ENCODE measurements around the gene TPX2.

- TF ChIP-seq, protein P1, sequence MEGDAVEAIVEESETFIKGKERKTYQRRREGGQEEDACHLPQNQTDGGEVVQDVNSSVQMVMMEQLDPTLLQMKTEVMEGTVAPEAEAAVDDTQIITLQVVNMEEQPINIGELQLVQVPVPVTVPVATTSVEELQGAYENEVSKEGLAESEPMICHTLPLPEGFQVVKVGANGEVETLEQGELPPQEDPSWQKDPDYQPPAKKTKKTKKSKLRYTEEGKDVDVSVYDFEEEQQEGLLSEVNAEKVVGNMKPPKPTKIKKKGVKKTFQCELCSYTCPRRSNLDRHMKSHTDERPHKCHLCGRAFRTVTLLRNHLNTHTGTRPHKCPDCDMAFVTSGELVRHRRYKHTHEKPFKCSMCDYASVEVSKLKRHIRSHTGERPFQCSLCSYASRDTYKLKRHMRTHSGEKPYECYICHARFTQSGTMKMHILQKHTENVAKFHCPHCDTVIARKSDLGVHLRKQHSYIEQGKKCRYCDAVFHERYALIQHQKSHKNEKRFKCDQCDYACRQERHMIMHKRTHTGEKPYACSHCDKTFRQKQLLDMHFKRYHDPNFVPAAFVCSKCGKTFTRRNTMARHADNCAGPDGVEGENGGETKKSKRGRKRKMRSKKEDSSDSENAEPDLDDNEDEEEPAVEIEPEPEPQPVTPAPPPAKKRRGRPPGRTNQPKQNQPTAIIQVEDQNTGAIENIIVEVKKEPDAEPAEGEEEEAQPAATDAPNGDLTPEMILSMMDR (IDR thresholded peaks at IDR 0.05) = no peak
- no peak for TF ChIP-seq POLR2A (IDR thresholded peaks at IDR 0.05)
- TF ChIP-seq POLR2AphosphoS5 (IDR thresholded peaks at IDR 0.05) = no peak
These were observed 110.3 kb downstream of the TPX2 start for GRCh38 chr20:31849306-31849930.
